GM12874 (cell line): ENCODE results near the gene PPM1J.

Experiments
- TF ChIP-seq, protein P1 (sequence below): IDR thresholded peaks from 2 replicates; pipeline ENCODE4 v1.5.1; 2011; ENCODE audit warnings: low read depth, mild to moderate bottlenecking, control low read depth, low read length, moderate library complexity; ENCODE audit not compliant: insufficient read depth

Gene PPM1J

DNA sequence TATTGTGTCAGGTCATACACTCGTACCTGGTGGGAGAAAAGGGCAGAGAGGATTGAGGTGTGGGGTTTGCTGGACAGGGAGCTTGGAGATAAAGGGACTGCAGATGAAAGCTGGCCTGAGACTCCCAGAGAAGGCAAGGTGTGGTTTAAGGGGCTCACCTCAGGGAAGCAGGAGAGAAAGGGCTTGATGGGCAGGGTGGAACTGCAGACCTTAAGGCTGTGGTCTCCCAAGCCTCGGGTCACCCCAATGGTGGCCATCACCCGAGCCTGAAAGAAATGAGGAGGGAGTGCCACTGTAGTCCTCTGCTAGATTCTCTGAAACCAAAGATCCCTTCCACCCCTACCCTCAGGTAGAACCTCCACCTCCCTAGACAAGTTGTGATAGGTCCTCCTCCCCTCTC is 4.5 kb downstream of the PPM1J start:
- TF ChIP-seq, protein P1, sequence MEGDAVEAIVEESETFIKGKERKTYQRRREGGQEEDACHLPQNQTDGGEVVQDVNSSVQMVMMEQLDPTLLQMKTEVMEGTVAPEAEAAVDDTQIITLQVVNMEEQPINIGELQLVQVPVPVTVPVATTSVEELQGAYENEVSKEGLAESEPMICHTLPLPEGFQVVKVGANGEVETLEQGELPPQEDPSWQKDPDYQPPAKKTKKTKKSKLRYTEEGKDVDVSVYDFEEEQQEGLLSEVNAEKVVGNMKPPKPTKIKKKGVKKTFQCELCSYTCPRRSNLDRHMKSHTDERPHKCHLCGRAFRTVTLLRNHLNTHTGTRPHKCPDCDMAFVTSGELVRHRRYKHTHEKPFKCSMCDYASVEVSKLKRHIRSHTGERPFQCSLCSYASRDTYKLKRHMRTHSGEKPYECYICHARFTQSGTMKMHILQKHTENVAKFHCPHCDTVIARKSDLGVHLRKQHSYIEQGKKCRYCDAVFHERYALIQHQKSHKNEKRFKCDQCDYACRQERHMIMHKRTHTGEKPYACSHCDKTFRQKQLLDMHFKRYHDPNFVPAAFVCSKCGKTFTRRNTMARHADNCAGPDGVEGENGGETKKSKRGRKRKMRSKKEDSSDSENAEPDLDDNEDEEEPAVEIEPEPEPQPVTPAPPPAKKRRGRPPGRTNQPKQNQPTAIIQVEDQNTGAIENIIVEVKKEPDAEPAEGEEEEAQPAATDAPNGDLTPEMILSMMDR, result no peak

DNA sequence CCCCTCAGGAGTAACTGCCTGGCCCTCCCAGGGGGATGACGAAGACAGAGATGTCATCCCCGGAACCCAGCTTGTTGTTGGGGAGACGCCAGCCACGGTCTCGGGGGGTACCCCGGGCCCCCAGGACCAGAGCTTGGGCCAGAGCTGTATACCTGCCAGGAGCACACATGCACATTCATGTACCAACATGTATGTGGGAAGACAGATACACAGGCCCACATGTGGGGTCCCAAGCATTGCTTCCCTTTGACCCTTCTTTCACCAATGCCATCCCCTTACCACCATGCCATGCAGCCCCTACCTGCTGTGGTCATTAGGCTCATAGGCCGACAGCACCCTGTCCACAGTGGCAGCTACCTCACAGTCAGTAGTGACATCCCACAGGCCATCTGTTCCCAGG is 5.0 kb downstream of the PPM1J start:
- TF ChIP-seq, protein P1, result no peak

DNA sequence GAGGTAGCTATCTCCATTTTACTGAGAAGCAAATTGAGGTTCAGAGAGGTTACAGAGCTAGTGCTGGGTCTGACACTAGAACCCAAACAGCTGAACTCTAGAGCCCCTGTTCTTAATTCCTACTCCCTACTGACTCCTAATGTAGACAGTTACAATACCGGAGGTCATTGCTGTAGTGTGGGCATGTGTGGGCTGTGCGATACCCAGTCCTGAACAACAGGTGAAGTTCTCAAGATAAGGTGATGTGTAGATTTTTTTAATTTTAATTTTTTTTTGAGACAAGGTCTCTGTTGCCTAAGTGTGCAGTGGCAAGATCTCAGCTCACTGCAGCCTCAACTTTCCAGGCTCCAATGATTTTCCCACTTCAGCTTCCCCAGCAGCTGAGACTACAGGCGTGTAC is 6.6 kb downstream of the PPM1J start:
- TF ChIP-seq, protein P1, result no peak

DNA sequence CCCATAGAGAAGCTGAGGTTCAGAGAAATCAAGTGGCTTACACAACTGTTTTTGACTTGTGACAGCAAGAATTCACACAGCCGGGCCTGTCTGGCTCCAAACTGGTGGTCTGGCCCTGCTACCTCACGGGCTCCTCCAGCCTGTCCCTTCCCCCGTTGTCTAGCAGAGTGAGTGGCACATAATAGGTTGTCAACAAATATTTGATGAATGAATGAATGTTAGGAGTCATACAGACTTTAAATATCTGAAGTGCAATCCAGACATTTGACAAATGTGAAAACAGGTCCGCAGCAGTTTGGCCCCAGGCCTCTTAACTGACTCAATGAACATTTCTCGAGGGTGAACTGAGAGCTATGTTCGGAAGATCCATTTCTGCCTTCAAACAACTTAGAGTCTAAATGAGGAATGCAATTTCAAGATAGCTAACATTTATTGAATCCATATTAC is 7.1 kb downstream of the PPM1J start:
- TF ChIP-seq, protein P1, result no peak

DNA sequence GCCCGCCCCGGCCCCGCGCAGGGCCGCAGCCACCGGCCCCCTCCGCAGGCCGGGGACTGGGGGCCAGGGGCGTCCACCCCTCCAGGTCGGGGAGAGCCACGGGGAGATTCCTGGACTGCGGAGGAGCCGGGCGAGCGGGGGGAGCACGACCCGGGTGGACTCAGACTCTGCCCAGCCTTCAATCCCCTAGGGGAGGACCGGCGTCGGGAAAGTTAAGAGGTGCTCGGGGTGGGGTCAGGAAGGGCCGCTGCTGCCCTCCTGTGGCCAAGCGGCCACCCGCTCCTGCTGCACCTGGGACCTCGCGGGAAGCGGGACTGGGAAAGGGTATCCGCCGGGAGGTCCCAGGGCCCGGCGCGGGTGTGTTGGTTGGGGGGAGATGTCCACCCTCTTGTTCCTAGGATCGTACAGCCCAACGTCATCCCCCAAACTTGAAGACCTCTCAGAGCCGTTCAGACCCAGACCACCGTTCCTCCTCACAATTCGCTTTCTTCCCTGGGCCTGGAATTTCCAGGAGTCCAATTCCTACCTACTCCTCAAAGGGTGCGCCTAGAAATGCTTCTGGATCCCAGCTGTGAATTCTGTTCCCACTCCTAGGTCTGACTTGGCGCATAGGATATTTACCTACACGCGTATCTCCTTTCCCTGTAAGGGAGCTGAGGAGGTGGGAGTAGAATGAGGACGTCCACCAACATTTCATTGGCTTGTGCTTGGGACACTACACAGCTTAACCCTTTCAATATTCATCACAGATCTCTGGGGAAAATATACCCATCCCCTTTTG is 7.7 kb downstream of the PPM1J start:
- TF ChIP-seq, protein P1, result peak; percentile 96

DNA sequence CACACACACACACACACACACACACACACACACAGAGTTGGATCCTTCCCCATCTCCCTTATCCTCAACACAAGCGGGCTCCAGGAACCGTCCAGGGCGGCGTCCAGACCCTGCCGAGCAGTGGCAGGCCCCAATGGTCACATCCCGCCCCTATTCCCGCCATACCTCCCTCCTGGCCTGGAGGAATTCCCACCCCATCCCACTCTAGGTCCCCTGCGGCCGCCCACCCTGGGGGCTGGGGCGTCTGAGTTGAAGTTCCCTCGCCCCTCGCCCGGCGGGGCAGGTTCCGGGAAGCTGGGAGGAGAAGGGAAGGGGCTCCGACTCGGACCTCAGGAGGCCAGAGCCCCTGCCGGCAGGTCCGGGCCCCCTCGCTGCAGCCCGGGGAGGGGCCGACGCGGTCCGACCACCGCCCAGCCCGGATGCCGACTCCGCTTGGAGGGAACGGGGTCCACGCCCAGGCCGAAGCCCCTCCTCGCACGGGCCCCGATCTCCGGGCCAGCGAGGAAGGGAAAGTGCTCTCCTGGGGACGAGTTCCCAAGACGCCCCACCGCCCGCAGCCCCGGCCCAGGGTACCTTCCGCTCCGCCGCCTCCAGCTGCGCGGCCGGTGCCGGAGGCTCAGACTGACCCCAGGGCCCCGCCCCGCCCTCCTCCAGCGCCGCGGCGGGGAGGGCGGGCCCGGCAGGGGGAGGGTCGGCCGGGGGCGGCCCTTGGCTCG is 8.5 kb downstream of the PPM1J start, which contains the start of gene RHOC:
Gene RHOC, minus strand, starts transcription at position 623 of the 716 bp plus-strand sequence. CDS start 3,328 bp downstream, outside the sequence.
- TF ChIP-seq, protein P1, result no peak

DNA sequence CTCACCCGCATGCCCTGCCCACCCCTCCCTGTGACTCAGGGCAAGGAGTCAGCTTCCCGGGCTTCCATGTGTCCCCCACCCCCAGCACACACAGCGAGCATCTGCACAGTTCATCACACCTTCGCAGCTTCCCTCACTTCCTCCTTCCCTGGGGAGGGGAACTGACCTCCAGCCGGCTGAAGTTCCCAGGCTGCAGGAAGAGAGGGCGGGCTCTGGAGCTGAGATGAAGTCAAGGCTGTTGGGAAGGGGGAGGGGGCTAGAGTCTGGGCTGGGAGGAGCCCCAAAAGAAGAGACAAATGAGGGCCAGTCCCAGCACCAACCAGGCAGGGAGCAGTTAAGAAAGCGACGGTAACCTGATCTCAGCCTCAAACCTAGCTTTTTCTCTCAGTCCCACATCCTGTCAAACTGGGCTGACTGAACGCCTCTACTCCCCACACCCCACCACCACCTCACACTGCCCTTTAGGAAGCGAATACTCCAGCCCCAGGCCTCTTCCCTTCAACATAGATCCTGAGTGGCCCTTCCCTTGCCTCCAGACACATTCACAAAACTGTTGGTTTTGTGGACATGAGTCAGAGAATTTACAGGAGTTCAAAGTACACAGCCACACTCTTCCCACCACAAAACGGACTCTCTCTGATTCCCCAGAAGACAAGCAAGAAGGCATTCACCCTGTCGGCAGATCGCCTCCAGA is 10.1 kb downstream of the PPM1J start:
- TF ChIP-seq, protein P1, result no peak
